GM12878 (cell line): Measurements from ENCODE around the gene RHOT1. TPM values are rescaled to one million over a fixed set of nuclear protein-coding genes. Genes with fewer than 3 reads are reported as not detected.
"Not testable (repeated sequence)": the region's sequence is repeated elsewhere in the genome, so short reads cannot be mapped to it uniquely, and the experiment has no call there.

ENCODE experiments used
- ATAC-seq: fragments of 200-7000 bp; cut with Tn5 transposase; 3 replicates; pipeline ENCODE4 v1.9.1; 2020; ENCODE audit warnings: mild to moderate bottlenecking, moderate library complexity
- BruUV-seq: library from RNA; stranded (reverse); fragments of 400-500 nt; replicated peaks from 2 replicates; lab custom pipeline; 2021; lab: Mats Ljungman, UMichigan
- CTCF ChIA-PET: fragments of 300-600 bp; sonication (Branson Sonifier 250); formaldehyde crosslinking; extraction: SDS; loops from one replicate; lab custom pipeline; 2021; ENCODE audit warnings: inconsistent platforms; lab: Yijun Ruan, JAX
- POLR2A ChIA-PET: fragments of 350-600 bp; formaldehyde crosslinking; extraction: SDS; loops from one replicate; lab custom pipeline; 2021; ENCODE audit warnings: inconsistent platforms; lab: Charles Lee
- RAD21 ChIA-PET: fragments of 300-600 bp; sonication (Branson Sonifier 250); formaldehyde crosslinking; loops from one replicate; lab custom pipeline; 2023; ENCODE audit warnings: antibody characterized with exemption; ENCODE audit not compliant: unreplicated experiment; lab: Charles Lee
- SMC1A ChIA-PET: fragments of 300-600 bp; sonication (Branson Sonifier 250); formaldehyde crosslinking; loops from one replicate; lab custom pipeline; 2023; ENCODE audit not compliant: unreplicated experiment, uncharacterized antibody; lab: Charles Lee
- DNase-seq: peaks from one replicate; pipeline ENCODE4 v3.0.0-alpha.2; 2011; ENCODE audit warnings: low read depth, low spot score
- FAIRE-seq: peaks from 3 replicates; lab custom pipeline; 2011; peaks lifted over from hg19 to GRCh38; lab: Jason Lieb, UNC
- H2AFZ ChIP-seq: 2 replicates; pipeline ENCODE4 v1.6.0; 2011; ENCODE audit warnings: low read depth, low read length, control low read depth; ENCODE audit not compliant: control insufficient read depth
- H3K27ac ChIP-seq: 2 replicates; pipeline ENCODE4 v1.5.1; 2011; ENCODE audit warnings: control low read depth; ENCODE audit not compliant: control insufficient read depth, insufficient read depth
- H3K27me3 ChIP-seq, 2 experiments: replicated peaks in 1 of 2; 2 replicates each; pipeline versions ENCODE4 v1.6.0 to v1.6.1; 2011; ENCODE audit warnings: low read length in 1 of 2; ENCODE audit not compliant: control insufficient read depth in 2 of 2, insufficient read depth in 2 of 2
- H3K36me3 ChIP-seq, 2 experiments: 2 replicates each; pipeline ENCODE4 v1.5.1; 2011; ENCODE audit warnings: low read length in 1 of 2; ENCODE audit not compliant: control insufficient read depth in 2 of 2, insufficient read depth in 2 of 2
- H3K4me1 ChIP-seq: 2 replicates; pipeline ENCODE4 v1.6.1; 2011; ENCODE audit warnings: mild to moderate bottlenecking, low read length, moderate library complexity, mixed read lengths; ENCODE audit not compliant: control insufficient read depth, insufficient read depth
- H3K4me2 ChIP-seq: 2 replicates; pipeline ENCODE4 v1.6.0; 2011; ENCODE audit warnings: control low read depth; ENCODE audit not compliant: control insufficient read depth, insufficient read depth
- H3K4me3 ChIP-seq: fragments of 200-600 bp; sonication (generic); 2 replicates; pipeline ENCODE4 v1.5.1; 2016
- H3K79me2 ChIP-seq: 2 replicates; pipeline ENCODE4 v1.6.0; 2011; ENCODE audit warnings: low read length; ENCODE audit not compliant: control insufficient read depth, insufficient read depth
- H3K9ac ChIP-seq: 2 replicates; pipeline ENCODE4 v1.8.0; 2011; ENCODE audit warnings: low read length, control low read depth, mixed read lengths; ENCODE audit not compliant: control insufficient read depth, insufficient read depth
- H3K9me3 ChIP-seq: replicated peaks from 3 replicates; pipeline ENCODE4 v1.5.1; 2011; ENCODE audit warnings: mild to moderate bottlenecking, low read length; ENCODE audit not compliant: control insufficient read depth, insufficient read depth
- H4K20me1 ChIP-seq: 2 replicates; pipeline ENCODE4 v1.6.0; 2011; ENCODE audit not compliant: control insufficient read depth, insufficient read depth
- ETV6 ChIP-seq, 2 experiments: fragments of 450-650 bp in 1 of 2; IDR thresholded peaks in 1 of 2; conservative IDR thresholded peaks in 1 of 2; 2 replicates each; pipeline ENCODE4 v1.6.1; 2014; ENCODE audit warnings: antibody characterized with exemption in 1 of 2, borderline replicate concordance in 1 of 2, low read depth in 1 of 2, mild to moderate bottlenecking in 1 of 2, moderate library complexity in 1 of 2
- NFXL1 ChIP-seq: fragments of 450-650 bp; IDR thresholded peaks from 2 replicates; pipeline ENCODE4 v1.6.1; 2017; ENCODE audit warnings: antibody characterized with exemption, mild to moderate bottlenecking, borderline replicate concordance
- NR2C2 ChIP-seq: IDR thresholded peaks from 2 replicates; pipeline ENCODE4 v1.6.1; 2011; ENCODE audit warnings: borderline replicate concordance, low read depth; ENCODE audit not compliant: control insufficient read depth, insufficient read length
- TCF7 ChIP-seq: IDR thresholded peaks from 2 replicates; pipeline ENCODE4 v1.6.1; 2014; ENCODE audit warnings: antibody characterized with exemption, borderline replicate concordance
- ZSCAN29 ChIP-seq: fragments of 450-650 bp; IDR thresholded peaks from 2 replicates; pipeline ENCODE4 v1.6.1; 2017; ENCODE audit warnings: mild to moderate bottlenecking, moderate library complexity
- WGBS: methylation state at CpG from one replicate; pipeline ENCODE4 v1.1.6; 2016; ENCODE audit warnings: low lambda C conversion rate; ENCODE audit not compliant: insufficient replicate concordance, insufficient coverage; ENCODE audit errors: missing lambda C conversion rate; 5-methylcytosine and 5-hydroxymethylcytosine counted together
- in situ Hi-C: fragments of 300-500 bp; cut with MboI; formaldehyde crosslinking; loops from 9 replicates; pipeline ENCODE4 v1.14.3; 2018; ENCODE audit warnings: mixed read lengths
- intact Hi-C: fragments of 100-400 bp; cut with micrococcal nuclease; formaldehyde crosslinking; loops from one replicate; pipeline ENCODE4 v1.14.2; 2022; ENCODE audit not compliant: unreplicated experiment
- polyA plus RNA-seq, 11 experiments: library from polyadenylated mRNA; depleted of rRNA in 4 of 11; unstranded in 6 of 11; stranded (reverse) in 5 of 11; fragments of >200 nt; fragmentation: Nextera tagmentation in 4 of 11; fragmentation: Illumina TruSeq in 1 of 11; extraction: Ambion mirVana in 4 of 11; extraction: Trizol in 1 of 11; gene quantifications; 1 replicate in 1 of 11; 2 replicates in 10 of 11; pipeline versions ENCODE4 v1.2.1 to v1.2.3, GENCODE V29; 2011 to 2016; ENCODE audit warnings: inconsistent platforms in 2 of 11, missing spikeins in 2 of 11, low read depth in 1 of 11
- total RNA-seq, 4 experiments: library from RNA; depleted of rRNA in 3 of 4; stranded (reverse); fragments of >200 nt in 3 of 4; fragmentation: Illumina TruSeq in 1 of 4; extraction: Trizol in 1 of 4; gene quantifications; 2 replicates each; pipeline versions ENCODE4 v1.2.1 to v1.2.3, GENCODE V29; 2013 to 2021
- TF ChIP-seq, protein P1 (sequence below): IDR thresholded peaks from 2 replicates; pipeline ENCODE4 v1.6.1; 2012; ENCODE audit warnings: improper control_type of control experiment, low read depth, low read length; ENCODE audit not compliant: insufficient replicate concordance

The RHOT1 gene
- total and polyA plus RNA-seq, 10 of the 15 experiments (the other 5 are each of a cell fraction or from before 2014, with no cell fraction given): 13.3 to 68.2 (median 22.8) TPM

DNA sequence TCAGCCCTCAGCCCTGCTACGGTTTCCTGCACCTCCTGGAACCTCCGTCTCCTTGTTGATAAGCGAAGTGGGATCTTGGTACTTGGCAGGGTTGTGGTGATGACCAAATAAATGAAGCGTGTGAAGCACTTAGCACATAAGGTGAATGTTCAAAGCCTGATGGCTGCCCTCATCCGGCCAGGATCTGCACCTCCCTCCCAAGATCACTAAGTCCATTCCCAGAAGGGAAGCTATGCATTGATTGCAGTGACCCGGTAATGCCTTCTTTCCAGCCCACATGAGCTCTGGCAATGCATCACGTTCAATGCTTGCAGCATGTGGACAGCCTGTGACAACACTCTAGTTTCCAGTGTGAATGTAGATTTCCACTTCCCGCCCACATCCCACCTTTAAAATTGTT is 24.9 kb upstream of the RHOT1 start:
- Histone ChIP-seq H4K20me1 (no peaks in the 10 kb centered on the region), H3K4me3 (no peak overlapping the region), H3K9me3 (no peaks in the 10 kb centered on the region), H3K9ac (no peak overlapping the region), H3K27ac (no peak overlapping the region), H3K27me3 (no peaks in the 10 kb centered on the region), H3K4me2 (no peak overlapping the region), H2AFZ (no peak overlapping the region), H3K4me1 (no peaks in the 10 kb centered on the region), H3K36me3 (no peaks in the 10 kb centered on the region), H3K79me2 (no peaks in the 10 kb centered on the region)
- ATAC-seq (no peak), DNase-seq (no peak), FAIRE-seq (no peak)
- BruUV-seq: no TSS peak
- RAD21 ChIA-PET: no interaction called here
- in situ Hi-C loops: no loop called here
- SMC1A ChIA-PET: no interaction called here
- intact Hi-C loops: no loop called here
- POLR2A ChIA-PET: no interaction called here
- CTCF ChIA-PET: interaction anchor here (1.3 kb wide), 1 partner anchor 22 kb away, joined by 3 read pairs; no protein-coding TSS in a partner anchor
- WGBS: 61% methylated on average over 8 of the region's 8 CpGs
- no peak for TF ChIP-seq NFXL1
- no peak for TF ChIP-seq TCF7
- no peak for TF ChIP-seq ETV6 (conservative IDR thresholded peaks at IDR 0.05 in 1 of 2, IDR thresholded peaks at IDR 0.05 in 1 of 2; ENCODE audit: borderline replicate concordance in 1 of 2, low read depth in 1 of 2)
- TF ChIP-seq, protein P1, sequence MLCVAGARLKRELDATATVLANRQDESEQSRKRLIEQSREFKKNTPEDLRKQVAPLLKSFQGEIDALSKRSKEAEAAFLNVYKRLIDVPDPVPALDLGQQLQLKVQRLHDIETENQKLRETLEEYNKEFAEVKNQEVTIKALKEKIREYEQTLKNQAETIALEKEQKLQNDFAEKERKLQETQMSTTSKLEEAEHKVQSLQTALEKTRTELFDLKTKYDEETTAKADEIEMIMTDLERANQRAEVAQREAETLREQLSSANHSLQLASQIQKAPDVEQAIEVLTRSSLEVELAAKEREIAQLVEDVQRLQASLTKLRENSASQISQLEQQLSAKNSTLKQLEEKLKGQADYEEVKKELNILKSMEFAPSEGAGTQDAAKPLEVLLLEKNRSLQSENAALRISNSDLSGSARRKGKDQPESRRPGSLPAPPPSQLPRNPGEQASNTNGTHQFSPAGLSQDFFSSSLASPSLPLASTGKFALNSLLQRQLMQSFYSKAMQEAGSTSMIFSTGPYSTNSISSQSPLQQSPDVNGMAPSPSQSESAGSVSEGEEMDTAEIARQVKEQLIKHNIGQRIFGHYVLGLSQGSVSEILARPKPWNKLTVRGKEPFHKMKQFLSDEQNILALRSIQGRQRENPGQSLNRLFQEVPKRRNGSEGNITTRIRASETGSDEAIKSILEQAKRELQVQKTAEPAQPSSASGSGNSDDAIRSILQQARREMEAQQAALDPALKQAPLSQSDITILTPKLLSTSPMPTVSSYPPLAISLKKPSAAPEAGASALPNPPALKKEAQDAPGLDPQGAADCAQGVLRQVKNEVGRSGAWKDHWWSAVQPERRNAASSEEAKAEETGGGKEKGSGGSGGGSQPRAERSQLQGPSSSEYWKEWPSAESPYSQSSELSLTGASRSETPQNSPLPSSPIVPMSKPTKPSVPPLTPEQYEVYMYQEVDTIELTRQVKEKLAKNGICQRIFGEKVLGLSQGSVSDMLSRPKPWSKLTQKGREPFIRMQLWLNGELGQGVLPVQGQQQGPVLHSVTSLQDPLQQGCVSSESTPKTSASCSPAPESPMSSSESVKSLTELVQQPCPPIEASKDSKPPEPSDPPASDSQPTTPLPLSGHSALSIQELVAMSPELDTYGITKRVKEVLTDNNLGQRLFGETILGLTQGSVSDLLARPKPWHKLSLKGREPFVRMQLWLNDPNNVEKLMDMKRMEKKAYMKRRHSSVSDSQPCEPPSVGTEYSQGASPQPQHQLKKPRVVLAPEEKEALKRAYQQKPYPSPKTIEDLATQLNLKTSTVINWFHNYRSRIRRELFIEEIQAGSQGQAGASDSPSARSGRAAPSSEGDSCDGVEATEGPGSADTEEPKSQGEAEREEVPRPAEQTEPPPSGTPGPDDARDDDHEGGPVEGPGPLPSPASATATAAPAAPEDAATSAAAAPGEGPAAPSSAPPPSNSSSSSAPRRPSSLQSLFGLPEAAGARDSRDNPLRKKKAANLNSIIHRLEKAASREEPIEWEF: no peak
- no peak for TF ChIP-seq NR2C2
- no peak for TF ChIP-seq ZSCAN29

DNA sequence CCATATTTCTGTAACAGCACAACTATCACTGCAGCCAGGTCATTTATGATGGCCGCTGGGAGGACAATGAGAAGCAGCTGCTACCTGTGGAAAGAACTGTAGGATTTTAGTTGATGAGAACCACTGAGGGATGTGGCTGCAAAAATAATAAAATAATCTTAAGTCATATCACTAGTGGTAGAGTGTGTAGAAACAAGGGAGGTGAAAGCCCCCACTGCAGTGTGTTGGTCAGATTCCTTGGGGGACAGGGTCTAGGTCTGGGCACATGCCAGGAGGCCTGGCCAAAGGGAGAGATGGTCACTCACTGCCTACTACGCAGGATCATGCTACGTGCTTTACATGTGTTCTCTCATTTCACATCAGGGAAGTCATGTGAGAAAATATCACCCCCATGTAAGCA is 24.2 kb upstream of the RHOT1 start:
- 4% methylated on average over 3 of the region's 3 CpGs for WGBS
- H3K79me2 ChIP-seq, RAD21 ChIA-PET, SMC1A ChIA-PET, intact Hi-C loops, DNase-seq, H4K20me1 ChIP-seq, H3K27ac ChIP-seq, ATAC-seq, H3K27me3 ChIP-seq, H3K4me2 ChIP-seq, FAIRE-seq, BruUV-seq, in situ Hi-C loops, H3K4me3 ChIP-seq, H3K36me3 ChIP-seq, H3K4me1 ChIP-seq, H3K9ac ChIP-seq, POLR2A ChIA-PET, H3K9me3 ChIP-seq, H2AFZ ChIP-seq: not testable (repeated sequence)
- CTCF ChIA-PET: interaction anchor here (1.3 kb wide), 1 partner anchor 21 kb away, joined by 3 read pairs; no protein-coding TSS in a partner anchor
